Stomach smooth muscle (tissue), 2 donors: ENCODE data around the gene CDHR3.

Experiments used
- H3K27ac ChIP-seq: one replicate; pipeline ENCODE4 v1.7.0; 2013; ENCODE audit warnings: mild to moderate bottlenecking, low read length, inconsistent platforms
- H3K27me3 ChIP-seq, 2 donors: one replicate each; pipeline ENCODE4 v1.7.0; 2013; ENCODE audit warnings: low read length in 2 of 2; ENCODE audit not compliant: insufficient read depth in 2 of 2, control insufficient read depth in 1 of 2
- H3K36me3 ChIP-seq, 2 donors: one replicate each; pipeline ENCODE4 v1.7.0; 2013; ENCODE audit warnings: low read length in 2 of 2; ENCODE audit not compliant: control insufficient read depth in 2 of 2, insufficient read depth in 2 of 2
- H3K4me1 ChIP-seq: one replicate; pipeline ENCODE4 v1.7.0; 2013; ENCODE audit warnings: low read length; ENCODE audit not compliant: control insufficient read depth, insufficient read depth
- H3K4me3 ChIP-seq, 2 donors: one replicate each; pipeline ENCODE4 v1.7.0; 2013; ENCODE audit warnings: low read length in 2 of 2
- H3K9ac ChIP-seq, 2 donors: one replicate each; pipeline ENCODE4 v1.7.0; 2013; ENCODE audit warnings: low read length in 2 of 2, mild to moderate bottlenecking in 1 of 2
- H3K9me3 ChIP-seq, 2 donors: one replicate each; pipeline ENCODE4 v1.7.0; 2013; ENCODE audit warnings: low read length in 2 of 2; ENCODE audit not compliant: control insufficient read depth in 2 of 2
- donor health status: healthy.
- donor health status: Pancreatic carcinoma.

The CDHR3 gene

GRCh38 chr7:106075937-106076336 is 112.9 kb downstream of the CDHR3 start:
- H3K9ac ChIP-seq, result no peak overlapping the region
- no peaks in the 10 kb centered on the region for H3K36me3 ChIP-seq
- no peaks in the 10 kb centered on the region for H3K27me3 ChIP-seq
- no peak overlapping the region for H3K4me3 ChIP-seq
- no peak overlapping the region for H3K27ac ChIP-seq
- H3K4me1 ChIP-seq, result peaks cover 17% of the 10 kb centered on the region
- H3K9me3 ChIP-seq, result no peaks in the 10 kb centered on the region

GRCh38 chr7:106076537-106076936 is 113.5 kb downstream of the CDHR3 start:
- no peak overlapping the region for H3K9ac ChIP-seq
- no peaks in the 10 kb centered on the region for H3K36me3 ChIP-seq
- no peaks in the 10 kb centered on the region for H3K9me3 ChIP-seq
- no peaks in the 10 kb centered on the region for H3K27me3 ChIP-seq
- H3K27ac ChIP-seq, result no peak overlapping the region
- no peak overlapping the region for H3K4me3 ChIP-seq
- H3K4me1 ChIP-seq, result peaks cover 13% of the 10 kb centered on the region

- no peaks in the 10 kb centered on the region for H3K27me3 ChIP-seq
- H3K9ac ChIP-seq, result no peak overlapping the region
- no peaks in the 10 kb centered on the region for H3K9me3 ChIP-seq
- H3K4me3 ChIP-seq, result no peak overlapping the region
- no peaks in the 10 kb centered on the region for H3K36me3 ChIP-seq
- H3K27ac ChIP-seq, result no peak overlapping the region
- peaks cover 3% of the 10 kb centered on the region for H3K4me1 ChIP-seq
Observed at GRCh38 chr7:106080300-106080987, 117.4 kb downstream of the CDHR3 start.

GRCh38 chr7:106082087-106082854 is 119.2 kb downstream of the CDHR3 start:
- H3K27me3 ChIP-seq, result no peaks in the 10 kb centered on the region
- H3K4me3 ChIP-seq, result no peak overlapping the region
- no peak overlapping the region for H3K9ac ChIP-seq
- H3K4me1 ChIP-seq, result no peaks in the 10 kb centered on the region
- no peaks in the 10 kb centered on the region for H3K9me3 ChIP-seq
- H3K27ac ChIP-seq, result no peak overlapping the region
- H3K36me3 ChIP-seq, result no peaks in the 10 kb centered on the region
